IMR-90 (cell line): ENCODE data around the gene SARS1. TPM values are rescaled to one million over a fixed set of nuclear protein-coding genes. Genes with fewer than 3 reads are reported as not detected.

Experiments
- ATAC-seq: fragments of 200-7000 bp; cut with Tn5 transposase; 2 replicates; pipeline ENCODE4 v1.9.1; 2020; ENCODE audit warnings: low read depth, mild to moderate bottlenecking, moderate library complexity
- BruUV-seq: library from RNA; stranded (reverse); fragments of 400-500 nt; replicated peaks from 2 replicates; lab custom pipeline; 2021; lab: Mats Ljungman, UMichigan
- CTCF ChIA-PET: fragments of 300-600 bp; formaldehyde crosslinking; extraction: SDS; loops from one replicate; lab custom pipeline; 2021; ENCODE audit warnings: antibody characterized with exemption; lab: Yijun Ruan, JAX
- POLR2A ChIA-PET: fragments of 300-600 bp; sonication (Branson Sonifier 250); formaldehyde crosslinking; loops from one replicate; lab custom pipeline; 2022; ENCODE audit warnings: antibody characterized with exemption; ENCODE audit not compliant: unreplicated experiment; lab: Charles Lee
- DNase-seq: peaks from one replicate; pipeline ENCODE4 v3.0.0; 2013
- H2AFZ ChIP-seq: replicated peaks from 2 replicates; pipeline ENCODE3; 2013; ENCODE audit warnings: low read length, mild to moderate bottlenecking; ENCODE audit not compliant: poor library complexity
- H2AK5ac ChIP-seq: 2 replicates; pipeline ENCODE4 v1.6.1; 2013; ENCODE audit warnings: low read depth, low read length, inconsistent platforms
- H2AK9ac ChIP-seq: replicated peaks from 2 replicates; pipeline ENCODE3; 2013; ENCODE audit warnings: mild to moderate bottlenecking, low read depth, low read length, moderate library complexity; ENCODE audit not compliant: poor library complexity
- H2BK120ac ChIP-seq: 2 replicates; pipeline ENCODE4 v1.6.1; 2013; ENCODE audit warnings: low read depth, low read length, inconsistent platforms
- H2BK15ac ChIP-seq: 3 replicates; pipeline ENCODE4 v1.6.1; 2013; ENCODE audit warnings: low read depth, low read length, inconsistent platforms
- H2BK20ac ChIP-seq: 2 replicates; pipeline ENCODE4 v1.6.1; 2013; ENCODE audit warnings: low read depth, mild to moderate bottlenecking, inconsistent platforms, low read length, moderate library complexity
- H2BK5ac ChIP-seq: 2 replicates; pipeline ENCODE4 v1.6.1; 2013; ENCODE audit warnings: mild to moderate bottlenecking, low read depth, low read length, inconsistent platforms; ENCODE audit not compliant: poor library complexity, severe bottlenecking
- H3K14ac ChIP-seq: replicated peaks from 2 replicates; pipeline ENCODE4 v1.6.1; 2013; ENCODE audit warnings: low read depth, low read length, inconsistent platforms
- H3K18ac ChIP-seq: 2 replicates; pipeline ENCODE4 v1.6.1; 2013; ENCODE audit warnings: low read depth, low read length, control low read depth
- H3K23ac ChIP-seq: 2 replicates; pipeline ENCODE4 v1.6.1; 2013; ENCODE audit warnings: low read depth, low read length, inconsistent platforms
- H3K27ac ChIP-seq: 2 replicates; pipeline ENCODE4 v1.5.1; 2013; ENCODE audit warnings: mild to moderate bottlenecking, control low read depth, low read length; ENCODE audit not compliant: insufficient read depth
- H3K27me3 ChIP-seq: 2 replicates; pipeline ENCODE4 v1.6.1; 2013; ENCODE audit warnings: low read length; ENCODE audit not compliant: control insufficient read depth, insufficient read depth
- H3K36me3 ChIP-seq: 2 replicates; pipeline ENCODE4 v1.6.1; 2013; ENCODE audit warnings: low read length, mixed read lengths; ENCODE audit not compliant: control insufficient read depth, insufficient read depth
- H3K4ac ChIP-seq: 2 replicates; pipeline ENCODE4 v1.6.1; 2013; ENCODE audit warnings: low read depth, low read length, inconsistent platforms
- H3K4me1 ChIP-seq: 2 replicates; pipeline ENCODE4 v1.6.1; 2013; ENCODE audit warnings: low read length, mixed read lengths; ENCODE audit not compliant: control insufficient read depth, insufficient read depth
- H3K4me2 ChIP-seq: 2 replicates; pipeline ENCODE4 v1.6.1; 2013; ENCODE audit warnings: low read depth, mild to moderate bottlenecking, control low read depth, low read length, moderate library complexity
- H3K4me3 ChIP-seq: 2 replicates; pipeline ENCODE4 v1.5.1; 2013; ENCODE audit warnings: low read depth, mild to moderate bottlenecking, control low read depth, low read length, moderate library complexity; ENCODE audit not compliant: insufficient read depth
- H3K56ac ChIP-seq: 2 replicates; pipeline ENCODE4 v1.6.1; 2013; ENCODE audit warnings: low read length, inconsistent platforms; ENCODE audit not compliant: insufficient read depth; ENCODE audit errors: extremely low read depth
- H3K79me1 ChIP-seq, 2 experiments: 2 replicates each; pipeline ENCODE4 v1.6.1; 2013; ENCODE audit warnings: low read length in 2 of 2, inconsistent platforms in 1 of 2, low read depth in 1 of 2
- H3K9ac ChIP-seq: 2 replicates; pipeline ENCODE4 v1.6.1; 2013; ENCODE audit warnings: low read depth, low read length, control low read depth
- H3K9me1 ChIP-seq: 2 replicates; pipeline ENCODE4 v1.6.1; 2013; ENCODE audit warnings: low read length, inconsistent platforms; ENCODE audit not compliant: insufficient read depth
- H3K9me3 ChIP-seq: 2 replicates; pipeline ENCODE4 v1.6.1; 2013; ENCODE audit warnings: low read length; ENCODE audit not compliant: control insufficient read depth, insufficient read depth
- H4K20me1 ChIP-seq: 2 replicates; pipeline ENCODE4 v1.6.1; 2013; ENCODE audit warnings: low read length, inconsistent platforms; ENCODE audit not compliant: insufficient read depth
- H4K5ac ChIP-seq: 2 replicates; pipeline ENCODE4 v1.6.1; 2013; ENCODE audit warnings: mild to moderate bottlenecking, low read depth, low read length, control low read depth
- H4K8ac ChIP-seq, 2 experiments: 2 replicates each; pipeline ENCODE4 v1.6.1; 2013; ENCODE audit warnings: low read depth in 2 of 2, low read length in 2 of 2, control low read depth in 1 of 2, inconsistent platforms in 1 of 2
- H4K91ac ChIP-seq: 2 replicates; pipeline ENCODE4 v1.6.1; 2013; ENCODE audit warnings: low read depth, low read length, inconsistent platforms; ENCODE audit not compliant: insufficient read depth
- BHLHE40 ChIP-seq: fragments of 150-350 bp; IDR thresholded peaks from 2 replicates; pipeline ENCODE4 v1.6.1; 2016; ENCODE audit warnings: mild to moderate bottlenecking, low read depth, low read length
- CEBPB ChIP-seq: IDR thresholded peaks from 2 replicates; pipeline ENCODE4 v1.6.1; 2012; ENCODE audit warnings: low read depth, low read length, improper control_type of control experiment
- CHD1 ChIP-seq: IDR thresholded peaks from 2 replicates; pipeline ENCODE4 v1.6.1; 2012; ENCODE audit warnings: low read depth, low read length, improper control_type of control experiment
- ELK1 ChIP-seq: fragments of 150-350 bp; IDR thresholded peaks from 2 replicates; pipeline ENCODE4 v1.6.1; 2016; ENCODE audit warnings: low read depth, mild to moderate bottlenecking, low read length, moderate library complexity, borderline replicate concordance
- FOS ChIP-seq: fragments of 150-350 bp; IDR thresholded peaks from 2 replicates; pipeline ENCODE4 v1.6.1; 2016; ENCODE audit warnings: low read depth, low read length
- MAFK ChIP-seq: IDR thresholded peaks from 2 replicates; pipeline ENCODE4 v1.6.1; 2012; ENCODE audit warnings: low read depth, low read length, improper control_type of control experiment
- MAZ ChIP-seq: IDR thresholded peaks from 2 replicates; pipeline ENCODE4 v1.6.1; 2012; ENCODE audit warnings: low read depth, mild to moderate bottlenecking, low read length, improper control_type of control experiment, moderate library complexity, borderline replicate concordance
- MXI1 ChIP-seq: IDR thresholded peaks from 2 replicates; pipeline ENCODE4 v1.6.1; 2012; ENCODE audit warnings: low read depth, mild to moderate bottlenecking, low read length, moderate library complexity, borderline replicate concordance
- NFE2L2 ChIP-seq: fragments of 150-350 bp; IDR thresholded peaks from 2 replicates; pipeline ENCODE4 v1.6.1; 2016; ENCODE audit warnings: low read depth, mild to moderate bottlenecking, low read length
- POLR2A ChIP-seq: IDR thresholded peaks from 2 replicates; pipeline ENCODE4 v1.6.1; 2012; ENCODE audit warnings: mild to moderate bottlenecking, low read depth, low read length
- RAD21 ChIP-seq: IDR thresholded peaks from 2 replicates; pipeline ENCODE4 v1.6.1; 2012; ENCODE audit warnings: low read length, improper control_type of control experiment
- RCOR1 ChIP-seq: IDR thresholded peaks from 2 replicates; pipeline ENCODE4 v1.6.1; 2012; ENCODE audit warnings: mild to moderate bottlenecking, low read length, improper control_type of control experiment; ENCODE audit not compliant: insufficient replicate concordance
- RFX5 ChIP-seq: IDR thresholded peaks from 2 replicates; pipeline ENCODE4 v1.8.0; 2012; ENCODE audit warnings: low read depth, mild to moderate bottlenecking, low read length, moderate library complexity
- SMC3 ChIP-seq: fragments of 150-350 bp; IDR thresholded peaks from 2 replicates; pipeline ENCODE4 v1.6.1; 2016; ENCODE audit warnings: low read depth, mild to moderate bottlenecking, antibody characterized with exemption, low read length, moderate library complexity
- WGBS, 2 experiments: methylation state at CpG; one replicate each; pipeline versions ENCODE4 v1.1.5 to v1.1.7; 2013; ENCODE audit warnings: missing lambda C conversion rate in 2 of 2; ENCODE audit not compliant: insufficient read length in 1 of 2; ENCODE audit errors: extremely low coverage in 2 of 2; 5-methylcytosine and 5-hydroxymethylcytosine counted together
- dilution Hi-C: fragments of 300-500 bp; cut with HindIII; formaldehyde crosslinking; loops from one replicate; pipeline ENCODE4 v1.14.3; 2018; ENCODE audit warnings: low sequenced_read_pairs; ENCODE audit not compliant: unreplicated experiment
- in situ Hi-C: fragments of 300-500 bp; cut with MboI; formaldehyde crosslinking; loops from 3 replicates; pipeline ENCODE4 v1.14.3; 2019; ENCODE audit warnings: low sequenced_read_pairs, inconsistent platforms, mixed read lengths
- intact Hi-C: fragments of 100-400 bp; cut with micrococcal nuclease; formaldehyde crosslinking; loops from 2 replicates; pipeline ENCODE4 v1.10.0; 2022
- polyA plus RNA-seq, 3 experiments: library from polyadenylated mRNA; depleted of rRNA; stranded (reverse); fragments of >200 nt; gene quantifications; 2 replicates each; pipeline ENCODE4 v1.2.3, GENCODE V29; 2012; ENCODE audit warnings: low replicate concordance in 1 of 3
- total RNA-seq: library from RNA; depleted of rRNA; stranded (reverse); fragments of >200 nt; gene quantifications from 2 replicates; pipeline ENCODE4 v1.2.3, GENCODE V29; 2012
- TF ChIP-seq, protein P1 (sequence below): fragments of 150-350 bp; IDR thresholded peaks from 2 replicates; pipeline ENCODE4 v1.6.1; 2017; ENCODE audit warnings: mild to moderate bottlenecking, antibody characterized with exemption, low read length, low read depth
- TF ChIP-seq, protein P2 (sequence below): conservative IDR thresholded peaks from 2 replicates; pipeline ENCODE4 v1.5.1; 2012; ENCODE audit warnings: mild to moderate bottlenecking, low read depth, low read length, improper control_type of control experiment

Gene SARS1
- total and polyA plus RNA-seq, 2 of the 4 experiments (the other 2 are of a cell fraction) = 231 to 348 TPM

DNA sequence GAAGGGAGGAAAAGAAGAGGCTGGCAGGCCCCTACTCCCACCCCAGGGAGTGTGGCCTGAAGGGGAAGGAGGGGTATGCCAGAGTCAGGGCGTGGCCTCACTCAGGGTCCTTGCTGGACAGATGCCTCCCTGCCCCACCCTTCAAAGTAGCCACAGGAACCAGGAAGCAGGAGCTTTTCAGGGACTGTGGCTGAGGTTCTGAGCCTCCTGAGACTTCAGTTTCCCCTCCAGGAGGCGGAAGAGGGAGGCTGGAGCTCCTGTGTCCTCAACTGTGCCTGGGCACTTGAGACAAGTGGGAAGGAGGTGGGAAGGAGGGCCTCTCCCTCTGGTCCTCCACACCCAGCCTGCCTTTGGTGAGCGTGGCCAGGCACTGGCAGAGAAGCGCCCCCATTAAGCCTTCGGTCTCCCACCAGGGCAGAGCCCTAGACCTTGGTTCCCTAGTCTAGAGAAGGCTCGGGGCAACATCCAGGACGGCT, 40.9 kb downstream of the SARS1 start:
- Histone ChIP-seq H3K9me3 (no peaks in the 10 kb centered on the region), H4K5ac (peak overlapping the region; percentile 80), H2AK5ac (peak overlapping the region; percentile 79; the same call in 1 of the 2 replicates), H3K9ac (no peak overlapping the region), H3K27me3 (no peaks in the 10 kb centered on the region), H4K8ac (peak overlapping the region; percentile 84 to 87; a peak in 2 of 4 replicates), H3K18ac (peak overlapping the region; percentile 36; the same call in 1 of the 2 replicates), H3K4me1 (peaks cover 17% of the 10 kb centered on the region), H4K20me1 (no peaks in the 10 kb centered on the region), H4K91ac (peak overlapping the region; percentile 62; the same call in 1 of the 2 replicates), H2AK9ac (peak overlapping the region; percentile 77), H3K4me2 (no peak overlapping the region), H2BK120ac (peak overlapping the region; percentile 74), H3K14ac (no peak overlapping the region), H3K23ac (no peak overlapping the region), H2BK15ac (peak overlapping the region; percentile 21; the same call in 1 of the 3 replicates), H3K4ac (peak overlapping the region; percentile 74), H3K9me1 (no peaks in the 10 kb centered on the region; the same call in 1 of the 2 replicates), H2BK20ac (no peak overlapping the region), H3K4me3 (no peak overlapping the region), H3K79me1 (0 out of 4 replicates have a peak, but pooled peaks cover 0 to 8% of the 10 kb centered on the region in 2 experiments), H3K27ac (no peak overlapping the region), H2BK5ac (no peak overlapping the region), H3K36me3 (no peaks in the 10 kb centered on the region), H3K56ac (no peak overlapping the region), H2AFZ (peak overlapping the region; percentile 89)
- intact Hi-C loops = no loop called here
- 87% methylated on average over 2 of the region's 7 CpGs; no CpG with 5 or more reads in 1 of the 2 experiments for WGBS, 2 experiments
- ATAC-seq = no peak
- TF ChIP-seq MXI1 = no peak
- TF ChIP-seq SMC3 = no peak
- no peak for TF ChIP-seq CHD1
- TF ChIP-seq BHLHE40 = no peak
- TF ChIP-seq FOS = no peak
- TF ChIP-seq NFE2L2 = no peak
- TF ChIP-seq, protein P1, sequence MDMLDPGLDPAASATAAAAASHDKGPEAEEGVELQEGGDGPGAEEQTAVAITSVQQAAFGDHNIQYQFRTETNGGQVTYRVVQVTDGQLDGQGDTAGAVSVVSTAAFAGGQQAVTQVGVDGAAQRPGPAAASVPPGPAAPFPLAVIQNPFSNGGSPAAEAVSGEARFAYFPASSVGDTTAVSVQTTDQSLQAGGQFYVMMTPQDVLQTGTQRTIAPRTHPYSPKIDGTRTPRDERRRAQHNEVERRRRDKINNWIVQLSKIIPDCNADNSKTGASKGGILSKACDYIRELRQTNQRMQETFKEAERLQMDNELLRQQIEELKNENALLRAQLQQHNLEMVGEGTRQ = no peak
- no peak for TF ChIP-seq POLR2A
- no peak for TF ChIP-seq RAD21
- no peak for TF ChIP-seq MAFK
- TF ChIP-seq MAZ = no peak
- no peak for TF ChIP-seq RCOR1
- no peak for TF ChIP-seq CEBPB
- no peak for TF ChIP-seq RFX5
- TF ChIP-seq, protein P2, sequence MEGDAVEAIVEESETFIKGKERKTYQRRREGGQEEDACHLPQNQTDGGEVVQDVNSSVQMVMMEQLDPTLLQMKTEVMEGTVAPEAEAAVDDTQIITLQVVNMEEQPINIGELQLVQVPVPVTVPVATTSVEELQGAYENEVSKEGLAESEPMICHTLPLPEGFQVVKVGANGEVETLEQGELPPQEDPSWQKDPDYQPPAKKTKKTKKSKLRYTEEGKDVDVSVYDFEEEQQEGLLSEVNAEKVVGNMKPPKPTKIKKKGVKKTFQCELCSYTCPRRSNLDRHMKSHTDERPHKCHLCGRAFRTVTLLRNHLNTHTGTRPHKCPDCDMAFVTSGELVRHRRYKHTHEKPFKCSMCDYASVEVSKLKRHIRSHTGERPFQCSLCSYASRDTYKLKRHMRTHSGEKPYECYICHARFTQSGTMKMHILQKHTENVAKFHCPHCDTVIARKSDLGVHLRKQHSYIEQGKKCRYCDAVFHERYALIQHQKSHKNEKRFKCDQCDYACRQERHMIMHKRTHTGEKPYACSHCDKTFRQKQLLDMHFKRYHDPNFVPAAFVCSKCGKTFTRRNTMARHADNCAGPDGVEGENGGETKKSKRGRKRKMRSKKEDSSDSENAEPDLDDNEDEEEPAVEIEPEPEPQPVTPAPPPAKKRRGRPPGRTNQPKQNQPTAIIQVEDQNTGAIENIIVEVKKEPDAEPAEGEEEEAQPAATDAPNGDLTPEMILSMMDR = no peak
- TF ChIP-seq ELK1 = no peak
- ChIA-PET CTCF (no interaction called here), POLR2A (no interaction called here)
- BruUV-seq = no TSS peak
- DNase-seq = no peak
- dilution Hi-C loops = no loop called here
- in situ Hi-C loops = no loop called here
